Nucleus accumbens (tissue), 56 donors: Measurements from ENCODE around the gene STARD13.

ENCODE experiments used
- DNase-seq, 56 donors: peaks; one replicate each; lab custom pipeline; 2025; lab: John Stamatoyannopoulos, UW

STARD13 gene

DNA sequence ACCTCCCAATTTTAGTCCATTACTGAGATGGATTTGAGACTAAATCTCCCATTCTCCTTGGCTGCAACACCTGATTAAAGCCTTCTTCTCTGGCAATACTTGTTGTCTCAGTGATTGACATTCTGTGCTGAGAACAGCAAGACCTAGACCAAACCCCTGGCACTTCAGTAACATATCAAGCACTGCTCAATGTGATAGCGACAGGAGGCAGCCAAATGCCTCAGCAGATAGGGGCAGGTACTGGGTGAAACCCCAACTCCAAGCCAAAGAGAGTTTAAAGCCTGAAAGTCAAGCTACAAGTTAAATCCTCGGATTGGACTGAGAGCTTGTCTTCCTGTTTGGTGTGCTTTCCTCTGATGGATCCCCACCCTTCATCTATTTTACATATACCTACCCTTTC, 52.7 kb downstream of the STARD13 start:
- no peak for DNase-seq

DNA sequence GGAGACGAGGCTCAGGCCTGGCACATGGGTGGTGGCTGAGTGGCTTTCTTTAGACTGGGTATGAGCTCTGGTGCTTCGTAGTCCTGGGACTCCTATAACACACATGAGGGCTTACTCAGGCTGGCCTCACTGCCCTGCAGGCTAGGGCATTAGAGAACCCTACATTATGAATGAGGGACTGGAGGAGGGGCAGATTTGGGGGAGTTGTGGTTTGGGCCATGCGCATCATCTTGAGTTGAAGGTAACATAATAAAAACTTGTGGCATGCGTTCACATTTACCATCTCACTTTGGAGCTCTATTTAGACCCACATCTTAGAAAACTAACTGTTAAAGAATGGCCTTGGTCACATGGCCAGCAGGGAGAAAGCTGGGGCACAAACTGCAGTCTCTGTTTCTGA, 54.2 kb downstream of the STARD13 start:
- no peak for DNase-seq

DNA sequence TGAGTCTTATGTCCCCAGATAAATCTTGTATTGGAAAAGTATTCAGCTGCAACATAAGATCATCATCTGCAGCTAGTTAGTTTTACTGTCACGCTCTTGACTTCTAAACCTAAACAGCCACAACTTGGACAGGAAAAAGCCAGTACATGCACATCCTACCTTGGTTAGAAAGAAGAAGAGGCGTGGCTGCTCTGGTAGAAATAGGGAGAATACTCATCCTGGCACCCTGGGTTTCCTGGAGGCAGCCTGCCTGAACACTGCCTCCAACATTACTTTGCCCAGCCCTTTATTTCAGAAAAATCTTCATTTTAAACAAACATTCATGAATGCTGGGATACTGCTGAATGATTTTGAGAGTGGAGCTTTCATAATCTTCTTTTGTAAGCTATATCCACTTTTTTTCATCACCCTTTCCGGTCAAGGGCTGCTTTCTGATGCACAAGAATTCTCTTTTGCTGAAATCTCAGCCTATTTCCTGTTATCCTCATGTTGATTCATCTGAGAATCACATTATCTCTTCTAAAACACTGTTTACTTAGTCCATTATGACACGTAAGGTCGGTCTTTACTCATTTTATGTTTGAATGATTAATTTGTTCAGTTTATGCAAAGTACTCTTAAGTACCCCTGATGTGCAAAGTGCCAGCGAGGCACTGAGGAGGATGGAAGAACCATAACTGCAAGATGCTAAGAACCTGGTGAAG, 55.2 kb downstream of the STARD13 start:
- no peak for DNase-seq

DNA sequence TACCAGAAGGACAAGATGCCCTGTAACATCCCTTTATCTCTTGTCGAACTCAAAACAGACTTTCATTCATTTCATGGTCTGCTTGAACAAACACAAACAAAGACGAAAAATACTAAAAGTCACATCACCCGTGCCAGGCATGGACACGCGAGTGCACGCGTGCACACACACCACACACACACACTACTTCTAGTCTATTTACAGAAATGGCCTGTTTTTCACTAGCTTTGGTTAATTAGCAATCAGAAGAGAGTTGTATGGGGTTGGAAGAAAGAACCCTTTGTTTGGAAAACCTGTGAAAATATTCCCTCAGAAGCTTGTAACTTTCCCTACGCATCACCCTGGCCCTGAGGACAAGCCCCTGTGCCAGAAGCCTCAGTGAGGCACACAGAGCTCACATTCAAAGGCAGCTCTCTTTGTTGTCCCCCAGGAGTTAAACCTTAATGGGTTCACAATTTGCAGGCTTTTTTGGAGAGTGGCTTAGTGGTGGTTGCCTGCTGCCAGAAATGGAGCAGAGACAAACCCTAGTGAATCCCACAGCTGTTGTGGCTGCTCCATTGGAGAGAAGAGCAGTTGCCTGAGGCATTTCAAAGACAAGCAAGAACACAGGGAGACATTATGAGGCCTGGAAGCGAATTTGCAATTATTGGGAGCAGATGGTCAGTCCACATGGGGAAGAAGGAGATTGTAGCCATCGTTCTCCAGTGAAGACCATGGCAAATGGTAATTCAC, 55.9 kb downstream of the STARD13 start:
- DNase-seq, result peak in 45 of 56 donors; percentile 9 to 74 (median 54)

DNA sequence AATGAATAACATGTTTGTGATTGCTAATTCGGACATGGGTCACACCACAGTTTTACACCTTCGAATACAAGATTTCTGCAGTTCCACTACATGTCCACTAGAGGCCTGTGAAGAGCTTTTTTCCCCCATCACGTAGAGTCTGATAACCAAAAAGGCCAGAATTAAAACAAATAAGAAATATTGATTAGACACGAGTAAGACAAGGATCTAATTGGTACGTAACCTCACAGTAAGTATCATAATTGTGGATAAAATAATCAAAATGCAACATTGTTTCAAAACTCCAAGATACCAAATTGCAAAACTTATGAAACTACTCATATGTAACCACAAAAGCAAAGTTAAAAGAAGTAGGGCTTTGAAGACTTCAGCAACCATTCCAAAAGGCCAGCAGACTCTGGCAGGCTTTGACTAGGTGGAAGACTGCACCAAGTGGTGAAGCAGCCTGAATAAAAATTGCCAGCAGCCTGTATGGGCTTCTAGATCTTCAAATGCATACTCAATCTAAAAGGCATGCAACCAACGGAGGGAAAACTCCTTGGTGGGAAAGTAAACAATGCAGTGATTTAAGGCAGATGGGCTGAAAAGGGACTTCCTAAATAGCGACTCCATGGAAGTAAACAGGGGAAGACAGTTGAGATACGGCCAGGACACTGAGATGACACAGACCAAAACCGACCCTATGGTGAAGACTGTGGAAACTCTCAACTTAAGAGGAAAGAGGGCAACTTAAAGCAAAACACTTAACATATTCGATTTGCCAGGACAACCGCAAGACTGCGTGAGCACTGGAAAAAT, 56.7 kb downstream of the STARD13 start:
- peak in 9 of 56 donors; percentile 14 to 62 (median 28) for DNase-seq

DNA sequence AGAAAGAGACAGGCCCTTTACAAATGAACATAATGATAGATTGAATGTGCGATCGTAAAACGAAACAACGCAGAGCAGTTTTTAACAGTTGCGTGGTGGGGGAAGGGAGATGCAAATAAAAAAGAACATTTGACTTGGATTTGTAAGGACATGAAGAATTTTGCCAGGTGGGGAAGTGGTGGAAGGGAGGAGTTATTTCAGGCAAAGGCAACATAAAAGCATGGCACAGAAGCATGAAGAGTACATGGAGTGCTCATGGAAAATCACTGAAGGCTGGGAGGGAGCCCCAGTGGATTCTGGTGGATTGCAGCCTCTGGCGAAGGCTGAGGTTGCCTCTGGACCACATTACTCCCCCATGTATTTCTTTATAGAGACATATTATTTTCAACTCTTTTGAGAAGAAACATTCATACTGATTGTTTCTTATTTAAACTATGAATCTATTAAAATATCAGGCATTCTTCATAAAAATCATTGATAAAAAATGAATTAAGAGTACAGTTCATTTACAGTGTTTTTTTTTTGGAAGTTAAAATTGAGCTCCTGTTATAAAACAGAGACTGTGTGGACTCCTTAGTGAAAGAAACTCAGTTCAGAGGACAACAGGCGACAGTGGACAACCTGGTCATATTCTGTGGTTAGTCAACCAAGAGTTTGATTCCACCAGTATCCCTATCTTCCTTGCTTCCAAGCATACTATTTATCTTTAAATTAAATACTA, 57.5 kb downstream of the STARD13 start:
- no peak for DNase-seq

DNA sequence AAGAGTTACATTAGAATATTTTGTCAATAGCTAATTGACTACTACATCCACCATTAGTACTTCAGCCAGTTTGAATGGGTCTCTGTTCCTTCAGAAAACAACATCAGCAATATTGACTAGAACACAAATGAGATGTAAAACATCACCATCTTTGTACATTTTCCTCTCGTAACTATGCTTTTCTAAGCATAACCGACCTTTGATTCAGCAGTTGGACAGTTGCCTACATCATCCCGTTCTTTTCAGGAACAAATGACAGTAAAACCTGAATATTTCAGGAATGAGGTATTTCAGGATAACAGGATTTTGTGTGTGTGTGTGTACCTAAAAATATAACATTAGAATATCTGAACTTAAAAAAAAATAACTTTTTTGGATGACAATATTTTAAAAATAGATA, 60.9 kb downstream of the STARD13 start:
- DNase-seq, result no peak

DNA sequence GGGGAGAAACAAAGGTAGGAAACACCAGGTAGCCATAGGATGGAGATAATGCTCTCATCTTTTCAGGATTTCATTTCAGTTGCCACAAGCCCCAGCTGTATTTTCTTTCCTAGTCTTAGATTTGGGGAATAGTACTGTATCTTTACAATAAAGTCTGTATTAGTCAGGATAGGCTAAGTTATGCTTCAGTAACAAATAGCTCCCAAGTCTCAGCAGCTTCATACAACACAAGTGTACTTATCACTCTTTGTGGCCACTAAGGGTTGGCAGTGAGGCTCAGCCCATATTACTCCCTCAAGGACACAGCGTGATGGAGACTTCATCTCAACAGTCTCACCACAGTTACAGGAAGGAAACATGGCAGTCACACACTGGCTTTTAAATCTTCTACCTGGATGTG, 61.4 kb downstream of the STARD13 start:
- DNase-seq, result no peak

DNA sequence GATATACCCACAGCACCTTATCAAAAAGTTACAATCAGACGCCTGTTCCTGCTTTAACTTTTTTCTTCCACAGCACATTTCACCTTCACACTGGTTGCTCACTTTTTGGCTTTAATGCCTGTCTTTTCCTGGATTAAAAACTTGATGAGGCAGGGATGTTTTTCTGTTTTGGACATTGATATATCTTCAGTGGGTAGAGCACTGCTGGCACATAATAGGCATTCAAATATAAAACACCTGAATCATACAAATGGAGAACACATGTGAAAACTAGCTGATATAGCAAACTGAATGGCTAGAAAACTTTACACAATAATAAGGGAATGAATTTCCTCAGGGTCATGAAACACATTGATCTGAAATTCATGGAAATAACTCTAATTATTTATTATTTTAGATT, 65.6 kb downstream of the STARD13 start:
- no peak for DNase-seq

DNA sequence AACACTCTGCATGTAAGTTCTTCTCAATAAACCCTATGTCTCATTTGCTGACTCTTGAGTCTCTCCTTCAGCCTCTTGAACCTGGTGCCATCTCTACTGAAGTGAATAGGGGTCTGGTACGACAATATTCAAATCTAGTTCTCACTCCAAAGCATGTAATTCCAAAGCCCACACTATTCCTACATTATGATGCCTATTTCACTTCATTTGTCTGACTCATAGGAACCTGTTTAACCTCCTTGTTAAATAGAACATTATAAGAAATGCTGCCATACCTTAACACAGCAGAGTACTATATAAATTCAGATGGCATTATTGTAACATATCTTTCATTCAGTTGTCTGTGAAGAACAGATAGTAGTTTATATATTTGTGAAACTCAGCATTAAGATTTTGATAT, 67.1 kb downstream of the STARD13 start:
- no peak for DNase-seq

DNA sequence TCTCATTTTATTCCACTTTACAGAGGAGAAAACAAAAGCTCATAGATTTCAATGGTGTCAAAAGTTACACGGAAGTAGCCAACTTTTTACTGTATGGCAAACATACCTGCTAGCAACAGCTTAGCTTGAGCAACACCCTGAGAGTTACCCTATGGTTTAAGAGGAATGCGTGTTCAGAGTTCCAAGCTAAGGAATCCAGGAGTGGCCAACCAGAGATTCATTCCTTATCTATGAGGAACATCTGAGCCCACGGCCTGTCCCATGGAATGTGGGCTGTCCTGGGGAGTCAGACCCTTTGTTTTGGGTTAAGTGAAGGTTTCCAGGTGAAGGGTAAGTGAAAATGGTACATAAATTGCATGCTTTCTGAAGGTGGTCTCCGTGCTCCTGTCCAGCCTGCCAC, 67.5 kb downstream of the STARD13 start:
- no peak for DNase-seq

DNA sequence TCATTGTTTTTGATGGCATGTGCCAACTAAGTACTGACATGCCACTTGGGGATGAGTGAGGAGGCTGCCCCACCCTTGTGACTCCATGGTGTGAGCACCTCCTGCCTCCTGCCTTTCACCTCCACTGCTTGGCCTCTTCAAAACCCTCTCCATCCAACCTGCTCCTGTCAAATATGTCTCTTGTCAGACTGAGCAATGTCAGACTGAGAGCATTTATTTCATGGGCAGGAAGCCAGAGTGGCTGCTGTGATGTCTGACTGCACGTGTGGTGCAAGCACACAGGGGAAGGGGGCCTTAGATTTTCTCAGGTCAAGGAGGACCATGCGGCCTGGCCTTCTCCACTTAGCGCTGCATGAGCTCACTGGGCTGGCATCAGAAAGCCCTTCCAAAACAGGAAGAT, 68.3 kb downstream of the STARD13 start:
- no peak for DNase-seq

DNA sequence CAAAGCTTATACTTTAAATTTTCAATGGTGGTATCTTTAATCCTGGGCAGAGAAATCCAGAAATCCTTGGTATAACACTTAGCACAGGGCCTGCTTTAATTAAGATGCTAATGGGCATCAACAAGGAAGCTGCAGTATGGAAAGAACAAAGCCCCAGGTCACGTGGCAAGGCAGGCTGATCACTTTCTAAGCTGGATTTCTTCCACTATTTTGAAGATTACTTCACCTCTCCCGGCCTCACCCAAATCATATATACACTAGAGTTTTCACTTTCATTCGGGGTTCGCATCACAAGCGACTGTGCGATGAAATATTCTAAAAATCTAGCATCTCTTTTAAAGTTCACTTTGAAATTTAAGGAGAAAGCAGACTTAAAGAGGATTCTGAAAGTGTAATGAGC, 71.8 kb downstream of the STARD13 start:
- DNase-seq, result peak in 13 of 56 donors; percentile 4 to 57 (median 30)

DNA sequence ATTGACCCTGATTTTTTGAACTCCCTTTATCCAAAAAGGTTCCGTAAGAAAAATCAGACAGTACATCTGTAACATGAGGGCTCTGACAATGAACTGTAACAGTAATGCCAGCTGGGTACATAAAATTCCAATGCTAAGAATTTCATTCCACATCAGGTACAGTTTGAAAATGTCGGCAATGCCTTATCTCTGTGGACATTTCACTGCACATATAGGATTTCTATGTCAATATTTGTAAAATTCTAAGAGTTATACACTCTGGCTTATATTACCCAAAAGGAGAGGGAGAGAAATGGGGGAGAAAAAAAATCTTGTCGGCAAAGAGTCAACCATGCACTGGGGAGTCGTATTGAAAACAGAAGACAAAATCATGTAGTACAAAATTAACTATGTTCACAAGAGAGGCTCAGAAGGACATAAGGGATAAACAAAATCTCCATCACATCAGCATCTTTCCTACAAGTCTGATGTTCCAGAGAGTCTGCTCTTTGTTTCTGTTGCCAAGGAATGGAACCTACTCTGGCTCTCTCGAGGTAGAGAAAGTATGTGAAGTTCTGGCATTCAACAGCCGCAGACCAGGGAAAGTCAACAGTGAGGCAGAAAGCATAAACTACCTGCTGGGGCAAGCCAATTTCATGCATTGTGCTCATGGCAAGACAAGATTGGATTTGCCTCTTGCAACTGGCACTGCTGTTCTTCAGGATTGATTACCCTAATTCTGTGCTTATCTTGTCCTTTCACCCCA, 72.4 kb downstream of the STARD13 start:
- DNase-seq, result no peak

DNA sequence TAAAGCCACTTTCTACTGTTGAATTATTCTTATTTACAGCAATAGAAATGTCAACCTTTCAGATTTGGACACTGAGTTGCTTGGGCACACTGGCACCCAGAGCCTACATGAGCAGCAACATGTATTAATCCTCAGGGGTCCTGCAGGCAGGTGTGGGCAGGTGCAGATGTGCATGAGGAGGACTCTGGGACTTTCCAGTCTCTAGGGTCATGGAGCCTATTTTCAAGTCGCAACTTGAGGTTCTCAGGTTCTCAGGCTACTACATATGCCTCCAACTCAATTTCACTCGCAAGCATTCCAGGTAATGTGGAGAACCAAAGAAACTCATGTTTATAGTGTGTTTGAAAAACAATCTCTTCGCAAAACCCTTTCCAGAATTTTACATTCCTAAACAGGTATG, 73.2 kb downstream of the STARD13 start:
- DNase-seq, result no peak

DNA sequence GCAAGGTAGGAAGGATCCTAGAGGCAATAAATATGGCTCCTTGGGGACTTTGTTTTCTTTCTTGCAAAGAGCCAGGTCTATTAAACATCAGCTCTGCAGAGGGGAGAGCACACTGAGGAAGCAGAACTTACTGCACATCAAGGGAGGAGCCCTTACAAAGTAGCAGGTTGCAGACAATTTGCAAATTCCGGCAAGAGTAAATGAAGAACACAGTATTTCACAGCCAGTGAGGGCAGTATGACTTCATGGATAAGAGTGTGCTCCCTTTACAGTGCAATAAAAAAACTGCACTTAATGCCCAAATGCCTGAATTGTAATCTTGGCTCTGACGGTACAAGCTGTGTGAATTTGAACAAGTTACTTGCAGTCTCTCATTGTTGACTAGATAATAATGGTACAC, 75.5 kb downstream of the STARD13 start:
- no peak for DNase-seq

DNA sequence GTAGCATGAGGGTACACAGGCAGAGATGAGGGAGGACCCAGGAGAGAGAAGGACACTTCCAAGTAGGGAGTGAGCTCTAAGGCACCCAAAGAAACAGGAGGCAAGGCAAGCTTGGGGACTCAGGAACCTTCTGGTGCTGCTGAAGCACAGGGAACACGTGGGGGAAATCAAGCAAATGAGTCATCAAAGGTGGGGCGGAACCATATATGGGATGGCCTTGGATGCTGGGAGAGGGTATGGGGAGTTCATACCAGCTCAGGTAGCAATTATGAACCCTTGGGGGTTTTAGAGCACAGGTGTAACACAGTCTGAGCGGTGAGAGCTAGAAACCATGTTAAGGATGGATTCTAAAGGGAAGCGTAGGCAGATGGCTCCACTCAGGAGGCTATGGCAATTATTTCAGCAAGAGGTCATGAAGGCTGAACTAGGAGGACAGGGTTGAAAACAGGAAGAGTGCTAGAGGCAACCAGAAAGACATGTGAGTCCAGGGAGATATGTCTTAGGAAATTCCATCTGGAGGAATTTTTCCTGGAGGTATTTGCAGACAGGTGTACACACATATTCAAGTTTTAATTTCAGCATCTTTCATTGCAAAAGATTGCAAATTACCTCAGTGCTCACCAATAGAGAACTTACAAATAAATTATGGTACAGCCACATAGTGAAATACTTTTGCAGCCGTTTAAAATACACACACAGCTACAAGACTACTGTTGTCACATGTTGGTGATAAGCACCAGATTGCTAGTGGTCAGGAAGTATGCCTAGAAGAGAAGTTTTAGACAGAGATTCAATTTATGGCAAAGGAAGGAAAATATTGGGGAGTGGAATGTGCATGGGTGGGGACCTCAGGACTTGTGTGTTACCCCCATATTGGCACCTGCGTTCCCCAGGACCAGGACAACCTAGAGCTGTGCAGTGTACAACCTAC, 77.0 kb downstream of the STARD13 start:
- DNase-seq, result no peak

DNA sequence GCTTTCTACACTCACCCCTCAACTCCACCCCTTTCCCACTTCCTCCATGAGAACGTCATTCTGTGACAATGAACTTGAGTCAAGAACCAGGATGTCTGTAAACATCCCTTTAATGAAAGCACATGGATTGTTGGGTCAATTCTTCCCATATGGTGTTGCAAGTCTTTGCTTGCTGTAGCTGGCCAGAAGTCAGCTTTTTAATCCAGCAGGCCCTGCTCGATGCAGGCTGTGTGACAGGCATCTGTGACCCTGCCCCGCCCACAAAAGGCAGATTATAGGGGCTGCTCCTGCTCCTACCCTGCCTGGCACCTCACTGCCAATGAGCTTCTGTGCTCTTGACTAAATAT, 78.0 kb downstream of the STARD13 start:
- DNase-seq, result no peak
